Liver (tissue), 9 donors: ENCODE data around the gene ST8SIA6. TPM values are rescaled to one million over a fixed set of nuclear protein-coding genes. Genes with fewer than 3 reads are reported as not detected.

Experiments
- DNase-seq: peaks from one replicate; pipeline ENCODE4 v3.0.0-alpha.2; 2017; ENCODE audit warnings: low spot score
- H3K27ac ChIP-seq, 2 donors: one replicate each; pipeline ENCODE4 v1.7.0; 2013; ENCODE audit warnings: inconsistent platforms in 2 of 2, low read length in 2 of 2, control low read depth in 1 of 2, low read depth in 1 of 2, mild to moderate bottlenecking in 1 of 2
- H3K27me3 ChIP-seq, 4 donors: one replicate each; pipeline versions ENCODE4 v1.6.1 to v1.7.0; 2013; ENCODE audit warnings: low read length in 3 of 4, inconsistent platforms in 1 of 4, mild to moderate bottlenecking in 1 of 4, moderate library complexity in 1 of 4; ENCODE audit not compliant: control insufficient read depth in 4 of 4, insufficient read depth in 4 of 4
- H3K36me3 ChIP-seq, 4 donors: one replicate each; pipeline versions ENCODE4 v1.6.1 to v1.7.0; 2013; ENCODE audit warnings: low read length in 3 of 4, mild to moderate bottlenecking in 3 of 4, low read depth in 1 of 4, moderate library complexity in 1 of 4; ENCODE audit not compliant: control insufficient read depth in 4 of 4, insufficient read depth in 3 of 4
- H3K4me1 ChIP-seq, 4 donors: one replicate each; pipeline versions ENCODE4 v1.6.1 to v1.7.0; 2013; ENCODE audit warnings: low read length in 3 of 4, mild to moderate bottlenecking in 3 of 4, moderate library complexity in 1 of 4; ENCODE audit not compliant: control insufficient read depth in 4 of 4, insufficient read depth in 4 of 4
- H3K4me3 ChIP-seq, 3 donors: one replicate each; pipeline versions ENCODE4 v1.6.1 to v1.7.0; 2013; ENCODE audit warnings: low read length in 3 of 3, control low read depth in 1 of 3, low read depth in 1 of 3, mild to moderate bottlenecking in 1 of 3
- H3K9ac ChIP-seq, 2 donors: one replicate each; pipeline ENCODE4 v1.7.0; 2013; ENCODE audit warnings: low read length in 2 of 2, mild to moderate bottlenecking in 2 of 2, moderate library complexity in 2 of 2, control low read depth in 1 of 2, low read depth in 1 of 2
- H3K9me3 ChIP-seq, 4 donors: one replicate each; pipeline versions ENCODE4 v1.6.1 to v1.7.0; 2013; ENCODE audit warnings: low read length in 3 of 4; ENCODE audit not compliant: control insufficient read depth in 4 of 4
- EGR1 ChIP-seq, 2 donors: IDR thresholded peaks; 2 replicates each; pipeline ENCODE4 v1.6.1; 2016 to 2018; ENCODE audit warnings: antibody characterized with exemption in 2 of 2, low read depth in 2 of 2
- FOXA1 ChIP-seq: IDR thresholded peaks from 2 replicates; pipeline ENCODE4 v1.6.1; 2016; ENCODE audit warnings: antibody characterized with exemption
- FOXA2 ChIP-seq: IDR thresholded peaks from 2 replicates; pipeline ENCODE4 v1.6.1; 2016; ENCODE audit warnings: antibody characterized with exemption
- HNF4A ChIP-seq, 2 donors: conservative IDR thresholded peaks; 2 replicates each; pipeline ENCODE4 v1.6.1; 2016; ENCODE audit warnings: antibody characterized with exemption in 2 of 2, mild to moderate bottlenecking in 2 of 2
- HNF4G ChIP-seq: IDR thresholded peaks from 2 replicates; pipeline ENCODE4 v1.6.1; 2016; ENCODE audit warnings: antibody characterized with exemption
- JUND ChIP-seq, 2 donors: IDR thresholded peaks; 2 replicates each; pipeline ENCODE4 v1.6.1; 2016; ENCODE audit warnings: antibody characterized with exemption in 2 of 2
- RAD21 ChIP-seq, 2 donors: IDR thresholded peaks; 2 replicates each; pipeline ENCODE4 v1.6.1; 2016; ENCODE audit warnings: antibody characterized with exemption in 2 of 2, mild to moderate bottlenecking in 2 of 2
- SP1 ChIP-seq: IDR thresholded peaks from 2 replicates; pipeline ENCODE4 v1.6.1; 2018; ENCODE audit warnings: antibody characterized with exemption, mild to moderate bottlenecking
- WGBS: extraction: QIAGEN DNeasy Blood & Tissue Kit; methylation state at CpG from one replicate; pipeline ENCODE4 v1.1.7; 2013; 5-methylcytosine and 5-hydroxymethylcytosine counted together
- polyA plus RNA-seq, 2 donors: library from polyadenylated mRNA; stranded (reverse) in 1 of 2; unstranded in 1 of 2; fragments of 200-250 nt in 1 of 2; fragments of >200 nt in 1 of 2; fragmentation: Nextera tagmentation in 1 of 2; extraction: Ambion mirVana in 1 of 2; gene quantifications; one replicate each; pipeline versions ENCODE4 v1.2.1 to v1.2.3, GENCODE V29; 2013 to 2015
- total RNA-seq, 2 donors: library from RNA; depleted of rRNA; stranded (reverse); fragments of >200 nt; gene quantifications; one replicate each; pipeline ENCODE4 v1.2.3, GENCODE V29; 2014
- TF ChIP-seq, protein P1 (sequence below): fragments of 150-350 bp; IDR thresholded peaks from 2 replicates; pipeline ENCODE4 v1.5.1; 2017; ENCODE audit warnings: improper control_type of control experiment, low read depth, low read length; ENCODE audit not compliant: missing input control
- TF ChIP-seq, protein P2 (sequence below): IDR thresholded peaks from 2 replicates; pipeline ENCODE4 v1.6.1; 2016; ENCODE audit warnings: antibody characterized with exemption
- TF ChIP-seq, protein P3 (sequence below): IDR thresholded peaks from 2 replicates; pipeline ENCODE4 v1.6.1; 2016; ENCODE audit warnings: antibody characterized with exemption
- TF ChIP-seq, protein P4 (sequence below): IDR thresholded peaks from 2 replicates; pipeline ENCODE4 v1.6.1; 2016; ENCODE audit warnings: antibody characterized with exemption
- TF ChIP-seq, protein P5 (sequence below): IDR thresholded peaks from 2 replicates; pipeline ENCODE4 v1.6.1; 2016; ENCODE audit warnings: antibody characterized with exemption, mild to moderate bottlenecking
- donor health status: healthy.
- donor health status: healthy.
- donor health status: healthy.
- donor health status: healthy.
- donor health status: healthy.

Gene ST8SIA6
- total and polyA plus RNA-seq, 4 donors = 0.53 to 5.8 (median 1.0) TPM

DNA sequence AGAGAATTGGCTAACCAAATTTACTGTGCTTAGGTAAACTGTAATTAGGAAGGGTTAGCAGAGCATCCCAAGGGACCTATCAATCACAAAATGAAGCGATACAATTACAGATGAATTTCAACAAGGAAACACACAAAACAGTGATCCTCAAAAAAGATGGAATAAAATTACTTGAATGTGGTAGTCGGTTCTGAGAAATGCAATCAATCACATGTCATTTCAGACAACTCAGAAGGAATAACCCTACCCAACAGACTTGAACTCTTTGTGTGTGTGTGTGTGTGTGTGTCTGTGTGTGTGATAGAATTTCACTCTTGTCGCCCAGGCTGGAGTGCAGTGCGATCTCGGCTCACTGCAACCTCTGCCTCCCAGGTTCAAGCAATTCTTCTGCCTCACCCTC, 43.5 kb downstream of the ST8SIA6 start:
- H3K27me3 ChIP-seq = peaks cover 0 to 2% (median 0%) of the 10 kb centered on the region in 4 donors
- no peak overlapping the region for H3K27ac ChIP-seq
- WGBS = 85% methylated on average over 5 of the region's 5 CpGs

DNA sequence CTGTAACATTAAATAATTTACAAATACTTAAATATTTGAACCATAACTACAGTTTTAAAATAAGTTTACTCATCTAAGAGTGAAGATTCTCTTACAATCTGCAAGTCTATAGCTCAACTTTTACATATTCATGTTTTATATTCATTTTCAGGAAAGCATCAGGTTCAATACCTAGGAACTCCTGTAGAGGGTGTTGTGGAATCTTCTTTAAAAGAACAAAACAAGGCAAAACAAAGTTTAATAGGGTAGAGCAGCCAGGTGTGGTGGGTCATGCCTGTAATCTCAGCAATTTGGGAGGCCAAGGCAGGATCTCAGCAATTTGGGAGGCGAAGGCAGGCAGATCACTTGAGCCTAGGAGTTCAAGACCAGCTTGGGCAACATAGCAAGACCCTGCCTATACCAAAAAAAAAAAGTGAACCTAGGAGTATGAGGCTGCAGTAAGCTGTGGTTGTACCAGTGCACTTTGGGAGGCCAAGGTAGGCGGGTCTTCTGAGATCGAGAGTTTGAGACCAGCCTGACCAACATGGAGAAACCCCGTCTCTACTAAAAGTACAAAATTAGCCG, 45.1 kb downstream of the ST8SIA6 start:
- DNase-seq = no peak
- 89% methylated on average over 5 of the region's 5 CpGs for WGBS
- Histone ChIP-seq H3K9ac (no peak overlapping the region), H3K9me3 (no peaks in the 10 kb centered on the region), H3K4me1 (no peaks in the 10 kb centered on the region), H3K4me3 (no peak overlapping the region), H3K27me3 (peaks cover 0 to 2% (median 0%) of the 10 kb centered on the region in 4 donors), H3K27ac (no peak overlapping the region), H3K36me3 (no peaks in the 10 kb centered on the region)
- TF ChIP-seq, protein P1, sequence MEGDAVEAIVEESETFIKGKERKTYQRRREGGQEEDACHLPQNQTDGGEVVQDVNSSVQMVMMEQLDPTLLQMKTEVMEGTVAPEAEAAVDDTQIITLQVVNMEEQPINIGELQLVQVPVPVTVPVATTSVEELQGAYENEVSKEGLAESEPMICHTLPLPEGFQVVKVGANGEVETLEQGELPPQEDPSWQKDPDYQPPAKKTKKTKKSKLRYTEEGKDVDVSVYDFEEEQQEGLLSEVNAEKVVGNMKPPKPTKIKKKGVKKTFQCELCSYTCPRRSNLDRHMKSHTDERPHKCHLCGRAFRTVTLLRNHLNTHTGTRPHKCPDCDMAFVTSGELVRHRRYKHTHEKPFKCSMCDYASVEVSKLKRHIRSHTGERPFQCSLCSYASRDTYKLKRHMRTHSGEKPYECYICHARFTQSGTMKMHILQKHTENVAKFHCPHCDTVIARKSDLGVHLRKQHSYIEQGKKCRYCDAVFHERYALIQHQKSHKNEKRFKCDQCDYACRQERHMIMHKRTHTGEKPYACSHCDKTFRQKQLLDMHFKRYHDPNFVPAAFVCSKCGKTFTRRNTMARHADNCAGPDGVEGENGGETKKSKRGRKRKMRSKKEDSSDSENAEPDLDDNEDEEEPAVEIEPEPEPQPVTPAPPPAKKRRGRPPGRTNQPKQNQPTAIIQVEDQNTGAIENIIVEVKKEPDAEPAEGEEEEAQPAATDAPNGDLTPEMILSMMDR = peak; percentile 30
- TF ChIP-seq, protein P2, sequence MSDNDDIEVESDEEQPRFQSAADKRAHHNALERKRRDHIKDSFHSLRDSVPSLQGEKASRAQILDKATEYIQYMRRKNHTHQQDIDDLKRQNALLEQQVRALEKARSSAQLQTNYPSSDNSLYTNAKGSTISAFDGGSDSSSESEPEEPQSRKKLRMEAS = no peak
- TF ChIP-seq RAD21 (IDR thresholded peaks at IDR 0.05) (peak; percentile 26 to 29), HNF4G (no peak)

More for the DNA sequence above, 43.5 kb downstream of the ST8SIA6 start:
- DNase-seq = no peak
- Histone ChIP-seq H3K9me3 (no peaks in the 10 kb centered on the region), H3K4me1 (no peaks in the 10 kb centered on the region), H3K36me3 (no peaks in the 10 kb centered on the region), H3K9ac (no peak overlapping the region), H3K4me3 (no peak overlapping the region)
- TF ChIP-seq SP1 (no peak), HNF4G (no peak), EGR1 (IDR thresholded peaks at IDR 0.05; ENCODE audit: low read depth in 2 of 2) (no peak), JUND (IDR thresholded peaks at IDR 0.05) (no peak), HNF4A (conservative IDR thresholded peaks at IDR 0.05) (no peak), FOXA1 (no peak), RAD21 (IDR thresholded peaks at IDR 0.05) (no peak), FOXA2 (no peak)
- TF ChIP-seq, protein P3, sequence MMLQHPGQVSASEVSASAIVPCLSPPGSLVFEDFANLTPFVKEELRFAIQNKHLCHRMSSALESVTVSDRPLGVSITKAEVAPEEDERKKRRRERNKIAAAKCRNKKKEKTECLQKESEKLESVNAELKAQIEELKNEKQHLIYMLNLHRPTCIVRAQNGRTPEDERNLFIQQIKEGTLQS = no peak
- TF ChIP-seq, protein P1 = no peak
- TF ChIP-seq, protein P2 = no peak
- TF ChIP-seq, protein P4, sequence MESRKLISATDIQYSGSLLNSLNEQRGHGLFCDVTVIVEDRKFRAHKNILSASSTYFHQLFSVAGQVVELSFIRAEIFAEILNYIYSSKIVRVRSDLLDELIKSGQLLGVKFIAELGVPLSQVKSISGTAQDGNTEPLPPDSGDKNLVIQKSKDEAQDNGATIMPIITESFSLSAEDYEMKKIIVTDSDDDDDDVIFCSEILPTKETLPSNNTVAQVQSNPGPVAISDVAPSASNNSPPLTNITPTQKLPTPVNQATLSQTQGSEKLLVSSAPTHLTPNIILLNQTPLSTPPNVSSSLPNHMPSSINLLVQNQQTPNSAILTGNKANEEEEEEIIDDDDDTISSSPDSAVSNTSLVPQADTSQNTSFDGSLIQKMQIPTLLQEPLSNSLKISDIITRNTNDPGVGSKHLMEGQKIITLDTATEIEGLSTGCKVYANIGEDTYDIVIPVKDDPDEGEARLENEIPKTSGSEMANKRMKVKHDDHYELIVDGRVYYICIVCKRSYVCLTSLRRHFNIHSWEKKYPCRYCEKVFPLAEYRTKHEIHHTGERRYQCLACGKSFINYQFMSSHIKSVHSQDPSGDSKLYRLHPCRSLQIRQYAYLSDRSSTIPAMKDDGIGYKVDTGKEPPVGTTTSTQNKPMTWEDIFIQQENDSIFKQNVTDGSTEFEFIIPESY = no peak
- TF ChIP-seq, protein P5, sequence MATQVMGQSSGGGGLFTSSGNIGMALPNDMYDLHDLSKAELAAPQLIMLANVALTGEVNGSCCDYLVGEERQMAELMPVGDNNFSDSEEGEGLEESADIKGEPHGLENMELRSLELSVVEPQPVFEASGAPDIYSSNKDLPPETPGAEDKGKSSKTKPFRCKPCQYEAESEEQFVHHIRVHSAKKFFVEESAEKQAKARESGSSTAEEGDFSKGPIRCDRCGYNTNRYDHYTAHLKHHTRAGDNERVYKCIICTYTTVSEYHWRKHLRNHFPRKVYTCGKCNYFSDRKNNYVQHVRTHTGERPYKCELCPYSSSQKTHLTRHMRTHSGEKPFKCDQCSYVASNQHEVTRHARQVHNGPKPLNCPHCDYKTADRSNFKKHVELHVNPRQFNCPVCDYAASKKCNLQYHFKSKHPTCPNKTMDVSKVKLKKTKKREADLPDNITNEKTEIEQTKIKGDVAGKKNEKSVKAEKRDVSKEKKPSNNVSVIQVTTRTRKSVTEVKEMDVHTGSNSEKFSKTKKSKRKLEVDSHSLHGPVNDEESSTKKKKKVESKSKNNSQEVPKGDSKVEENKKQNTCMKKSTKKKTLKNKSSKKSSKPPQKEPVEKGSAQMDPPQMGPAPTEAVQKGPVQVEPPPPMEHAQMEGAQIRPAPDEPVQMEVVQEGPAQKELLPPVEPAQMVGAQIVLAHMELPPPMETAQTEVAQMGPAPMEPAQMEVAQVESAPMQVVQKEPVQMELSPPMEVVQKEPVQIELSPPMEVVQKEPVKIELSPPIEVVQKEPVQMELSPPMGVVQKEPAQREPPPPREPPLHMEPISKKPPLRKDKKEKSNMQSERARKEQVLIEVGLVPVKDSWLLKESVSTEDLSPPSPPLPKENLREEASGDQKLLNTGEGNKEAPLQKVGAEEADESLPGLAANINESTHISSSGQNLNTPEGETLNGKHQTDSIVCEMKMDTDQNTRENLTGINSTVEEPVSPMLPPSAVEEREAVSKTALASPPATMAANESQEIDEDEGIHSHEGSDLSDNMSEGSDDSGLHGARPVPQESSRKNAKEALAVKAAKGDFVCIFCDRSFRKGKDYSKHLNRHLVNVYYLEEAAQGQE = no peak
